Loucy (cell line): ENCODE data around the gene TNFAIP3.

Source experiments
- H2AFZ ChIP-seq: fragments of 200-600 bp; sonication (generic); 2 replicates; pipeline ENCODE4 v1.6.0; 2016; ENCODE audit warnings: antibody characterized with exemption, mild to moderate bottlenecking, low read length, moderate library complexity
- H3F3A ChIP-seq: fragments of 200-600 bp; 2 replicates; pipeline ENCODE4 v1.6.0; 2016; ENCODE audit warnings: antibody characterized with exemption, low read depth, mild to moderate bottlenecking
- H3K27me3 ChIP-seq: fragments of 200-600 bp; sonication (generic); 2 replicates; pipeline ENCODE4 v1.6.1; 2014; ENCODE audit warnings: low read length, mild to moderate bottlenecking; ENCODE audit not compliant: insufficient read depth, poor library complexity, severe bottlenecking
- H3K36me3 ChIP-seq: fragments of 200-600 bp; sonication (generic); 2 replicates; pipeline ENCODE4 v1.6.1; 2016; ENCODE audit warnings: low read length; ENCODE audit not compliant: insufficient read depth
- H3K4me1 ChIP-seq: fragments of 200-600 bp; sonication (generic); 2 replicates; pipeline ENCODE4 v1.5.1; 2014; ENCODE audit warnings: low read length, mild to moderate bottlenecking; ENCODE audit not compliant: insufficient read depth, poor library complexity, severe bottlenecking
- H3K4me2 ChIP-seq: fragments of 200-600 bp; sonication (generic); 2 replicates; pipeline ENCODE4 v1.6.0; 2014; ENCODE audit warnings: antibody characterized with exemption, low read length, low read depth, mild to moderate bottlenecking; ENCODE audit not compliant: poor library complexity, severe bottlenecking
- H3K4me3 ChIP-seq: fragments of 200-600 bp; sonication (generic); 2 replicates; pipeline ENCODE4 v1.5.1; 2014; ENCODE audit warnings: low read length, mild to moderate bottlenecking, mixed read lengths; ENCODE audit not compliant: poor library complexity, severe bottlenecking
- H3K79me2 ChIP-seq: fragments of 200-600 bp; sonication (generic); 2 replicates; pipeline ENCODE4 v1.6.1; 2014; ENCODE audit warnings: low read length; ENCODE audit not compliant: insufficient read depth
- H3K9ac ChIP-seq: fragments of 200-600 bp; sonication (generic); 2 replicates; pipeline ENCODE4 v1.6.0; 2014; ENCODE audit warnings: mild to moderate bottlenecking, low read depth, low read length, moderate library complexity; ENCODE audit not compliant: poor library complexity, severe bottlenecking
- H3K9me2 ChIP-seq: fragments of 200-600 bp; sonication (generic); replicated peaks from 2 replicates; pipeline ENCODE4 v1.6.1; 2016; ENCODE audit warnings: low read depth, low read length, mixed read lengths
- H3K9me3 ChIP-seq: fragments of 200-600 bp; sonication (generic); 2 replicates; pipeline ENCODE4 v1.6.1; 2014; ENCODE audit warnings: mild to moderate bottlenecking, antibody characterized with exemption, low read length, low read depth; ENCODE audit not compliant: insufficient read depth
- H4K20me1 ChIP-seq: fragments of 200-600 bp; sonication (generic); 2 replicates; pipeline ENCODE4 v1.6.0; 2014; ENCODE audit warnings: antibody characterized with exemption, low read length, mild to moderate bottlenecking; ENCODE audit not compliant: insufficient read depth, poor library complexity, severe bottlenecking
- EZH2phosphoT487 ChIP-seq: fragments of 200-600 bp; IDR thresholded peaks from 2 replicates; pipeline ENCODE4 v1.6.1; 2018; ENCODE audit warnings: antibody characterized with exemption, mild to moderate bottlenecking, moderate library complexity, borderline replicate concordance
- TF ChIP-seq, protein P1 (sequence below): fragments of 200-600 bp; sonication (generic); conservative IDR thresholded peaks from 2 replicates; pipeline ENCODE4 v1.5.1; 2014; ENCODE audit warnings: mild to moderate bottlenecking, antibody characterized with exemption, low read length

Gene TNFAIP3

DNA sequence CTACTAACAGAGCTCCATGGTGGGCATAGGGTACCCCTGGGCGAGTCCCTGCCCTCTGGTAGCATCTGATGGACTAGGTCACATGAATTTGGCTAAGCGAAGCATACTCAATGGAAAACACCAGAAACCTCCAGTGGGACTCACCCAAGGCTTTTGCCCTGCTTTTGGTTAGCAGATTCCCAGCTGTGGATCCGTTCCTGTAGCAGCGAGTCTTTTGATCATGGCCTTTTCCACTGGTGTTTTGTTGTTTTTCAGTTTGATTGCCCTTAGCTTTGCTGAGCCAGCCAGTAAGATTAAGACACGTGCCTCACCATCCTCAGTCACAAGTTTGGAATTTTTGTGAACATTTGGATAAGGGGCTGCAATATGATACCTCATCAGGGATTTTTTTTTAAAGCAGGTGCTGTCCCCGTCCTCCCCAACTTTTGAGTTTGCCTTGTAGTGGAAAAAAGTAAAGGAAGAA, 8.0 kb downstream of the TNFAIP3 start:
- TF ChIP-seq, protein P1, sequence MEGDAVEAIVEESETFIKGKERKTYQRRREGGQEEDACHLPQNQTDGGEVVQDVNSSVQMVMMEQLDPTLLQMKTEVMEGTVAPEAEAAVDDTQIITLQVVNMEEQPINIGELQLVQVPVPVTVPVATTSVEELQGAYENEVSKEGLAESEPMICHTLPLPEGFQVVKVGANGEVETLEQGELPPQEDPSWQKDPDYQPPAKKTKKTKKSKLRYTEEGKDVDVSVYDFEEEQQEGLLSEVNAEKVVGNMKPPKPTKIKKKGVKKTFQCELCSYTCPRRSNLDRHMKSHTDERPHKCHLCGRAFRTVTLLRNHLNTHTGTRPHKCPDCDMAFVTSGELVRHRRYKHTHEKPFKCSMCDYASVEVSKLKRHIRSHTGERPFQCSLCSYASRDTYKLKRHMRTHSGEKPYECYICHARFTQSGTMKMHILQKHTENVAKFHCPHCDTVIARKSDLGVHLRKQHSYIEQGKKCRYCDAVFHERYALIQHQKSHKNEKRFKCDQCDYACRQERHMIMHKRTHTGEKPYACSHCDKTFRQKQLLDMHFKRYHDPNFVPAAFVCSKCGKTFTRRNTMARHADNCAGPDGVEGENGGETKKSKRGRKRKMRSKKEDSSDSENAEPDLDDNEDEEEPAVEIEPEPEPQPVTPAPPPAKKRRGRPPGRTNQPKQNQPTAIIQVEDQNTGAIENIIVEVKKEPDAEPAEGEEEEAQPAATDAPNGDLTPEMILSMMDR: no peak
- TF ChIP-seq EZH2phosphoT487: no peak
- H3K4me3 ChIP-seq: no peak overlapping the region
- H3K4me1 ChIP-seq: peaks cover 49% of the 10 kb centered on the region
- H3K4me2 ChIP-seq: peak overlapping the region; percentile 86
- peaks cover 48% of the 10 kb centered on the region for H4K20me1 ChIP-seq
- H3F3A ChIP-seq: no peaks in the 10 kb centered on the region
- peaks cover 79% of the 10 kb centered on the region for H3K36me3 ChIP-seq
- no peaks in the 10 kb centered on the region for H3K9me2 ChIP-seq
- H3K9me3 ChIP-seq: no peaks in the 10 kb centered on the region
- peaks cover 81% of the 10 kb centered on the region for H3K79me2 ChIP-seq
- no peaks in the 10 kb centered on the region for H3K27me3 ChIP-seq
- no peak overlapping the region for H3K9ac ChIP-seq
- no peak overlapping the region for H2AFZ ChIP-seq

DNA sequence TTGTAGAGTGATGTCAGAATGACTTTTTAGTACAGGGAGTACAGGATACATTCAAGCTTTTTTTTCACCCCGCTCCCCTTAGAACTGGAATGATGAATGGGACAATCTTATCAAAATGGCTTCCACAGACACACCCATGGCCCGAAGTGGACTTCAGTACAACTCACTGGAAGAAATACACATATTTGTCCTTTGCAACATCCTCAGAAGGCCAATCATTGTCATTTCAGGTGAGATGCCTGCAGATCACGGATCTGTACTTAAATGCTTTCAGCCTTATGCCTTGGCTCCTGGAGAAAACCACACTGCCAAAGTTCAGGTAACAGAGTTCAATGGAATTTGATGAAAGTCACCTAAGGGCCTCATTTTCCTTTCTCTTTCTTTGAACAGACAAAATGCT, 8.5 kb downstream of the TNFAIP3 start:
- Histone ChIP-seq H2AFZ (no peak overlapping the region), H3K9me3 (no peaks in the 10 kb centered on the region), H3K9me2 (no peaks in the 10 kb centered on the region), H3K36me3 (peaks cover 84% of the 10 kb centered on the region), H3K9ac (no peak overlapping the region), H3K4me2 (no peak overlapping the region), H4K20me1 (peaks cover 43% of the 10 kb centered on the region), H3K27me3 (no peaks in the 10 kb centered on the region), H3K79me2 (peaks cover 75% of the 10 kb centered on the region), H3F3A (no peaks in the 10 kb centered on the region), H3K4me1 (peaks cover 47% of the 10 kb centered on the region), H3K4me3 (no peak overlapping the region)
- no peak for TF ChIP-seq EZH2phosphoT487
- TF ChIP-seq, protein P1: no peak

DNA sequence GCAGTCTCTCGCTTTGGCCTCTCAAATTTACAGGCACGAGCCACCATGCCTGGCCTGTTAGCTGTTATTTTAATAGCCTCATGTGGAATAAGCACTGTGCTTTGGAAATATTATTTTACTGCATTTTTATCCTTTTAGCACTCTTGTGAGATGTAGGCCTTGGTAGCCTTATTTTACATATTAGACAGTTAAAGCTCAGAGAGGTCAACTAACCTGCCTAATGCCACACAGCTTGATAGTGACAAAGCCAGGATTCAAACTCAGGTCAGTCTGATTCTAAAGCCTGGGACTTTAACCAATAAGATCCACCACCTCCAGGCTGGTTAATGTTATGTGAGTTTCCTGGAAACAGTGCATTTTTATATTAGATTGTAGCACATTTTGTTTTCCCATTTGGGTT, 9.5 kb downstream of the TNFAIP3 start:
- H3K4me1 ChIP-seq: peaks cover 47% of the 10 kb centered on the region

More for the DNA sequence above, 9.5 kb downstream of the TNFAIP3 start:
- Histone ChIP-seq H3K36me3 (peaks cover 91% of the 10 kb centered on the region), H3K9me2 (no peaks in the 10 kb centered on the region), H3K9ac (no peak overlapping the region), H3K4me3 (no peak overlapping the region), H3K79me2 (peaks cover 66% of the 10 kb centered on the region), H2AFZ (no peak overlapping the region), H4K20me1 (peaks cover 34% of the 10 kb centered on the region), H3K27me3 (no peaks in the 10 kb centered on the region), H3K9me3 (no peaks in the 10 kb centered on the region), H3F3A (no peaks in the 10 kb centered on the region), H3K4me2 (no peak overlapping the region)
- TF ChIP-seq, protein P1: no peak
- TF ChIP-seq EZH2phosphoT487: no peak
